Mesendoderm (in vitro differentiated cells): ENCODE measurements around the gene ANO7.

ENCODE experiments used
- DNase-seq: peaks from one replicate; pipeline ENCODE4 v3.0.0; 2013
- H2AK5ac ChIP-seq: 2 replicates; pipeline ENCODE4 v1.6.1; 2013; ENCODE audit warnings: low read length, inconsistent platforms
- H2BK120ac ChIP-seq: 2 replicates; pipeline ENCODE4 v1.6.1; 2013; ENCODE audit warnings: low read depth, mild to moderate bottlenecking, low read length, moderate library complexity, mixed read lengths
- H2BK15ac ChIP-seq: replicated peaks from 2 replicates; pipeline ENCODE4 v1.6.1; 2013; ENCODE audit warnings: low read depth, mild to moderate bottlenecking, moderate library complexity
- H2BK5ac ChIP-seq: 2 replicates; pipeline ENCODE4 v1.6.1; 2013; ENCODE audit warnings: low read length, inconsistent platforms
- H3K18ac ChIP-seq: 2 replicates; pipeline ENCODE4 v1.6.1; 2013; ENCODE audit warnings: mild to moderate bottlenecking, low read length, mixed read lengths
- H3K23ac ChIP-seq: one replicate; pipeline ENCODE4 v1.6.1; 2013; ENCODE audit warnings: low read length
- H3K27ac ChIP-seq: 2 replicates; pipeline ENCODE4 v1.5.1; 2013; ENCODE audit warnings: low read depth, mild to moderate bottlenecking, inconsistent platforms, low read length, moderate library complexity
- H3K27me3 ChIP-seq: 2 replicates; pipeline ENCODE4 v1.6.1; 2013; ENCODE audit warnings: low read length, control low read depth, mild to moderate bottlenecking, inconsistent platforms; ENCODE audit not compliant: insufficient read depth, poor library complexity
- H3K36me3 ChIP-seq: 2 replicates; pipeline ENCODE4 v1.6.1; 2013; ENCODE audit warnings: low read length, inconsistent platforms; ENCODE audit not compliant: control insufficient read depth, insufficient read depth
- H3K4ac ChIP-seq: one replicate; pipeline ENCODE4 v1.6.1; 2013; ENCODE audit warnings: low read depth, mild to moderate bottlenecking, low read length, moderate library complexity
- H3K4me1 ChIP-seq: 2 replicates; pipeline ENCODE4 v1.6.1; 2013; ENCODE audit warnings: low read depth, low read length, inconsistent platforms; ENCODE audit not compliant: control insufficient read depth
- H3K4me2 ChIP-seq: 2 replicates; pipeline ENCODE4 v1.6.1; 2013; ENCODE audit warnings: low read length
- H3K4me3 ChIP-seq: 2 replicates; pipeline ENCODE4 v1.5.1; 2013; ENCODE audit warnings: mild to moderate bottlenecking, low read length
- H3K56ac ChIP-seq: one replicate; pipeline ENCODE4 v1.6.1; 2013; ENCODE audit warnings: low read length
- H3K79me1 ChIP-seq: 2 replicates; pipeline ENCODE4 v1.6.1; 2013; ENCODE audit warnings: low read length, inconsistent platforms
- H3K79me2 ChIP-seq: 2 replicates; pipeline ENCODE4 v1.6.1; 2013; ENCODE audit warnings: mild to moderate bottlenecking, low read length; ENCODE audit not compliant: control insufficient read depth, insufficient read depth
- H3K9ac ChIP-seq: 2 replicates; pipeline ENCODE4 v1.6.1; 2013; ENCODE audit warnings: low read length, inconsistent platforms
- H4K5ac ChIP-seq: one replicate; pipeline ENCODE4 v1.6.1; 2013; ENCODE audit warnings: low read length
- H4K8ac ChIP-seq: one replicate; pipeline ENCODE4 v1.6.1; 2013; ENCODE audit warnings: low read depth, mild to moderate bottlenecking, control low read depth, low read length, moderate library complexity
- WGBS: extraction: QIAGEN DNeasy Blood & Tissue Kit; methylation state at CpG from one replicate; pipeline ENCODE4 v1.1.7; 2013; ENCODE audit warnings: low lambda C conversion rate, missing lambda C conversion rate; ENCODE audit not compliant: insufficient coverage; ENCODE audit errors: extremely low coverage; 5-methylcytosine and 5-hydroxymethylcytosine counted together

ANO7 gene

DNA sequence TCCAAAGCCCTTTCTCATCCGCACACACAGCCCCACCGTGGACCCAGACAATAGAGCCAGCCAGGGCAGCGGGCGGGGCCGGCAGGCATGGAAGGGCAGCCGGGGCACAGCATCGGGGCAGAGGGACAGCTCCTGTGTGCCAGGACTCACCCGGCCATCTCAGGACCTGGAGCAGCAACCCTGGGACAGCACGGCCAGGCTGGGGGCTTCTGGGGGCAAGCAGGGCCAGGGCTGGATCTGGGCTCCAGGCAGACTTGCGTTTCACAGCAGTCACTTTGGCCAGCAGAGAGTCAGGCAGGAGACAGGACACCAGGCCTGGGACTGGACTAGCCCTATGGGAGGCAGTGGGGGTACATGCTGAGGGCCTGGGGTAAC is 15.5 kb downstream of the ANO7 start:
- no peaks in the 10 kb centered on the region for H3K79me1 ChIP-seq
- H3K4me3 ChIP-seq: no peak overlapping the region
- no CpG with 5 or more reads among the region's 10 CpGs for WGBS

DNA sequence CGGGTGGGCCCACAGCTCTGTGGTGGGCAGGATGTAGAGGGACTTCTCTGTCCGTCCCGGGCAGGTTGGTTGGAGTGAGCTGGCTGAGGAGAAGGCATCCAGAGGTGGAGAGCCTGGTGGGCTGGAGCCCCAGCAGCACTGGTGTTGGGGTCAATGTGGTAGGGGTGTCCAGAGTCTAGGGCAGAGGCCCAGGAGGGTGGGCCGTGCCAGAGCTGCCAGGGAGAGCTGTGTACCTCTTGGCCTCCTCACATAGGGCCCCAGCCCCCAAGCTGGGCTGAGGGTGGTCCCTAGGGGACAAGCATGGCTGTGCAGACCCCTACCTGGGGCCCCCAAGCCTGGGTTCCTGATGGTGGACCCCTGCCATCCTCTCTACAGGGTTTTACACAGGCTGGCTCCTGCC is 16.0 kb downstream of the ANO7 start:
- no peak overlapping the region for H4K5ac ChIP-seq
- H3K56ac ChIP-seq: no peak overlapping the region
- no peak overlapping the region for H3K4me3 ChIP-seq
- no peaks in the 10 kb centered on the region for H3K79me1 ChIP-seq
- no CpG with 5 or more reads among the region's 4 CpGs for WGBS
- H2AK5ac ChIP-seq: no peak overlapping the region
- H3K4ac ChIP-seq: no peak overlapping the region
- no peak overlapping the region for H3K23ac ChIP-seq
- no peak overlapping the region for H3K27ac ChIP-seq
- no peak overlapping the region for H4K8ac ChIP-seq
- no peak overlapping the region for H3K9ac ChIP-seq
- no peaks in the 10 kb centered on the region for H3K4me1 ChIP-seq
- DNase-seq: no peak
- H3K18ac ChIP-seq: no peak overlapping the region
- H3K27me3 ChIP-seq: no peaks in the 10 kb centered on the region
- no peaks in the 10 kb centered on the region for H3K79me2 ChIP-seq
- no peak overlapping the region for H3K4me2 ChIP-seq
- no peak overlapping the region for H2BK120ac ChIP-seq
- H2BK5ac ChIP-seq: no peak overlapping the region
- no peaks in the 10 kb centered on the region for H3K36me3 ChIP-seq
- H2BK15ac ChIP-seq: no peak overlapping the region

More for the DNA sequence above, 15.5 kb downstream of the ANO7 start:
- Histone ChIP-seq H3K18ac (no peak overlapping the region), H3K4ac (no peak overlapping the region), H2BK15ac (no peak overlapping the region), H4K5ac (no peak overlapping the region), H3K27ac (no peak overlapping the region), H2AK5ac (no peak overlapping the region), H3K27me3 (no peaks in the 10 kb centered on the region), H3K79me2 (no peaks in the 10 kb centered on the region), H3K23ac (no peak overlapping the region), H3K9ac (no peak overlapping the region), H2BK5ac (no peak overlapping the region), H3K4me1 (no peaks in the 10 kb centered on the region), H2BK120ac (no peak overlapping the region), H3K36me3 (no peaks in the 10 kb centered on the region), H3K4me2 (no peak overlapping the region), H4K8ac (no peak overlapping the region), H3K56ac (no peak overlapping the region)
- no peak for DNase-seq

GRCh38 chr2:241205086-241205485 is 16.6 kb downstream of the ANO7 start:
- Histone ChIP-seq H2BK15ac (no peak overlapping the region), H2AK5ac (no peak overlapping the region), H3K9ac (no peak overlapping the region), H2BK120ac (no peak overlapping the region), H3K4me2 (no peak overlapping the region), H3K79me1 (no peaks in the 10 kb centered on the region), H3K4ac (no peak overlapping the region), H3K23ac (no peak overlapping the region), H3K79me2 (no peaks in the 10 kb centered on the region), H3K4me3 (no peak overlapping the region), H3K4me1 (no peaks in the 10 kb centered on the region), H3K27ac (no peak overlapping the region), H2BK5ac (no peak overlapping the region), H3K18ac (no peak overlapping the region), H3K36me3 (no peaks in the 10 kb centered on the region), H3K27me3 (no peaks in the 10 kb centered on the region), H4K8ac (no peak overlapping the region), H3K56ac (no peak overlapping the region), H4K5ac (no peak overlapping the region)
- DNase-seq: no peak
- no CpG with 5 or more reads among the region's 3 CpGs for WGBS

- no peaks in the 10 kb centered on the region for H3K27me3 ChIP-seq
- no peak overlapping the region for H4K8ac ChIP-seq
- no peak overlapping the region for H4K5ac ChIP-seq
- H3K36me3 ChIP-seq: no peaks in the 10 kb centered on the region
- no peak overlapping the region for H3K9ac ChIP-seq
- no peaks in the 10 kb centered on the region for H3K79me2 ChIP-seq
- H3K4me2 ChIP-seq: no peak overlapping the region
- H2AK5ac ChIP-seq: no peak overlapping the region
- H3K4me1 ChIP-seq: no peaks in the 10 kb centered on the region
- no peak overlapping the region for H2BK15ac ChIP-seq
- H3K56ac ChIP-seq: no peak overlapping the region
- H3K18ac ChIP-seq: no peak overlapping the region
- no peak overlapping the region for H3K4ac ChIP-seq
- no peak for DNase-seq
- no peak overlapping the region for H2BK120ac ChIP-seq
- H2BK5ac ChIP-seq: no peak overlapping the region
- no peak overlapping the region for H3K27ac ChIP-seq
- no CpG with 5 or more reads among the region's 1 CpG for WGBS
- no peak overlapping the region for H3K4me3 ChIP-seq
- no peak overlapping the region for H3K23ac ChIP-seq
- no peaks in the 10 kb centered on the region for H3K79me1 ChIP-seq
Measured at GRCh38 chr2:241207151-241207550, 18.7 kb downstream of the ANO7 start.

GRCh38 chr2:241207641-241208040 is 19.2 kb downstream of the ANO7 start:
- Histone ChIP-seq H3K79me1 (no peaks in the 10 kb centered on the region), H3K27ac (no peak overlapping the region), H2BK5ac (no peak overlapping the region), H3K56ac (no peak overlapping the region), H4K5ac (no peak overlapping the region), H3K27me3 (no peaks in the 10 kb centered on the region), H2BK15ac (no peak overlapping the region), H3K9ac (no peak overlapping the region), H4K8ac (no peak overlapping the region), H3K4me1 (no peaks in the 10 kb centered on the region), H3K4ac (no peak overlapping the region), H3K18ac (no peak overlapping the region), H3K23ac (no peak overlapping the region), H3K4me3 (no peak overlapping the region), H3K79me2 (no peaks in the 10 kb centered on the region), H3K4me2 (no peak overlapping the region), H2BK120ac (no peak overlapping the region), H2AK5ac (no peak overlapping the region), H3K36me3 (no peaks in the 10 kb centered on the region)
- WGBS: no CpG with 5 or more reads among the region's 6 CpGs
- DNase-seq: no peak

- no peak overlapping the region for H2BK5ac ChIP-seq
- no peak overlapping the region for H3K4me3 ChIP-seq
- no peak overlapping the region for H3K23ac ChIP-seq
- H3K9ac ChIP-seq: no peak overlapping the region
- no peak overlapping the region for H2BK120ac ChIP-seq
- H3K56ac ChIP-seq: no peak overlapping the region
- H3K27me3 ChIP-seq: no peaks in the 10 kb centered on the region
- no CpG with 5 or more reads among the region's 6 CpGs for WGBS
- no peaks in the 10 kb centered on the region for H3K79me2 ChIP-seq
- no peaks in the 10 kb centered on the region for H3K79me1 ChIP-seq
- no peak overlapping the region for H3K4ac ChIP-seq
- H4K8ac ChIP-seq: no peak overlapping the region
- no peak overlapping the region for H3K18ac ChIP-seq
- no peaks in the 10 kb centered on the region for H3K4me1 ChIP-seq
- no peak overlapping the region for H4K5ac ChIP-seq
- no peak overlapping the region for H3K27ac ChIP-seq
- H2AK5ac ChIP-seq: no peak overlapping the region
- no peaks in the 10 kb centered on the region for H3K36me3 ChIP-seq
- DNase-seq: no peak
- no peak overlapping the region for H2BK15ac ChIP-seq
- H3K4me2 ChIP-seq: no peak overlapping the region
Measured at GRCh38 chr2:241208058-241208457, 19.6 kb downstream of the ANO7 start.
